ENCODE measurements around the gene NDUFB2.
"Not testable (repeated sequence)": the region's sequence is repeated elsewhere in the genome, so short reads cannot be mapped to it uniquely, and the experiment has no call there.

Gene NDUFB2

GRCh38 chr7:140696680-140697446, at the start of gene NDUFB2:
NDUFB2 (plus strand) TSS chr7:140696708; CDS start chr7:140696745, 37 bp downstream.
- H3K4me3 ChIP-seq (ENCODE audit: low read depth, low read length), result peak within 1 kb of the TSS; percentile 87
- peak; percentile 36 for DNase-seq (ENCODE audit: low read depth)

DNA sequence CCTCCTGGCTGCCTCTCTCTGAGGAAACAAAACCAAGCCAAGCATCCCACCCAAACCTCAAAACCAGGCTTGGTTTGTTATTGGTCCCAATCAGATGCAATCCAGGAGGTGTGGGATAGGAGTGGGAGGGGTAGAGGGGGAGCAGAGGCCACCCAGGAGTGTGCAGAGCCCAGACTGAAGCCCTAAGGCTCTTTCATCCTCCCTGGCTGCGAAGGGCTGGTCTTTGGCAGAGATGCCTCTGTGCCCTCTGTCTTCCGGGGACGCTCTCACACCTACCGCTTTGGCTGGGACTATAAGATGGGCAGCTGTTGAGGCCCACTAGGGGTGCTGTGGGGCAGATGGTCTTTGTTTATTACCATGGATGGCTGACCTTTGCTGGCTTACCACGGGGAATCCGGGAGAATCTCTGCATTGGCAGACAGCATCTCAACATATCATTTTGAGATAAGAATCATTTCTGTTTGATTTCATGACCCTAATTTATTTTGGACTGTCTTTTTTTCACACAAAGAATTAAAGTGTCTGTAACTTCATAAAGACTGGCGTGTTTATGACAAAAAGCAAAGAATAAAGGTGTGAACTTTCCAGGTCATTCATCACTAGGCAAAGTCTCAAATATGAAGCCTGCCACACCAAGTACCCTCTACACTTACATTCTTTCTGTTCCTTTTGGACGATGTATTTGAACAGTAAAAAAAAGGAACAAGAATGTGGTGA, 49.4 kb upstream of the NDUFB2 start:
- DNase-seq (ENCODE audit: low read depth), result no peak
- H3K4me3 ChIP-seq (ENCODE audit: low read depth, low read length), result no peak overlapping the region

- H3K4me3 ChIP-seq (ENCODE audit: low read depth, low read length), result no peak overlapping the region
- no peak for DNase-seq (ENCODE audit: low read depth)
Observed at GRCh38 chr7:140649556-140650205, 46.8 kb upstream of the NDUFB2 start.

GRCh38 chr7:140650367-140650766, 46.1 kb upstream of the NDUFB2 start:
- H3K4me3 ChIP-seq (ENCODE audit: low read depth, low read length), result no peak overlapping the region
- no peak for DNase-seq (ENCODE audit: low read depth)

DNA sequence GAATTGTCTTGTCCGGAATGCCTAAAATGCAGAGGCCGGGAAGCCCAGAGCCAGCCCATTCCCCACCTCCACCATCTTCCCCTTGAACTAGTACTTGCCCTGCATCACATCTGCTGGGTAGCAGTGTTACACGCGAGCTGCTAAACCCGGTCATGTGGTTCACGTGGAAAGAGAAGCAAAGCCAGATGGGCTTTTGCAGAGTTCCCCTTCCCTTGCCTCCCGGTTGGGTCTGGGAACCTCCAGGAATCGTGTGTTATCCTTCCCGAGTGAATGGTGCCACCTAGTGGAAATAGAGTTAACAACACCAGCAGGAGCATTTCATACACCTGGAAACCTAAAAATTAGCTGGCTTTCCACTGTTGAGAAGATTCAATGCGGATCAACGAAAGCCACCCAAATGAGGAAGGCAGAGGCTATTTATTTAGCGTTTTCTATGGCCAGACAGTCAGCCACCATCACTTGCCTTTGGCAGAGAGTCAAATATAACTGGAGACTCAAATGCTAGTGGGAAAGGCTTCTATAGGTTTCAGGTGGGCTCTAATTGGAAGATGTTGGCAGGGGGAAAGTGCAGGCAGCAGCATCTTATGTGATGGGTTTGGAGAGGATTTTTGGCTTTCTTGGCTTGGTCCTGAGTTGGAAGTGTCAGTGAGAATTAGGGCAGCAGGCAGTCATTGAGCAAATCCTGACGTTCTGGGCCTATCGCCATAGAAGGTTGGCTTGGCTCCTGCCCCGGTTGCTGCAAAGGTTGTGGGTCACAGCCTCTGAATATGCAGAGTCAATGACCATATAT, 43.0 kb upstream of the NDUFB2 start:
- H3K4me3 ChIP-seq (ENCODE audit: low read depth, low read length), result no peak overlapping the region
- DNase-seq (ENCODE audit: low read depth), result no peak

- DNase-seq (ENCODE audit: low read depth), result no peak
- H3K4me3 ChIP-seq (ENCODE audit: low read depth, low read length), result no peak overlapping the region
Observed at GRCh38 chr7:140654109-140654387, 42.5 kb upstream of the NDUFB2 start.

DNA sequence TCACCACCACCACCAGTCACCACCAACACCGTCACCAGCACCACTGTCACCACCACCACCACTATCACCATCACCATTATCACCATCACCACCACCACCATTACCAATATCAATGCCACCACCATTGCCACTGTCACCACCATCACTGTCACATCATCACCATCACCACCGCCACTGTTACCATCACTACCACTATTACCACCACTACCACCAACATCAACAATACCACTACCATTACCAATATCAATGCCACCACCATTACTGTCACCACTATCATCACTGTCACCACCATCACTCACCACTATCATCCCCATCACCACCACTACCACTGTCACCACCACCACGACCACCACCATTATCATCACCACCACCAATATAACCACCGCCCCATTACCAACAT, 41.8 kb upstream of the NDUFB2 start:
- H3K4me3 ChIP-seq (ENCODE audit: low read depth, low read length), result no peak overlapping the region
- no peak for DNase-seq (ENCODE audit: low read depth)

DNA sequence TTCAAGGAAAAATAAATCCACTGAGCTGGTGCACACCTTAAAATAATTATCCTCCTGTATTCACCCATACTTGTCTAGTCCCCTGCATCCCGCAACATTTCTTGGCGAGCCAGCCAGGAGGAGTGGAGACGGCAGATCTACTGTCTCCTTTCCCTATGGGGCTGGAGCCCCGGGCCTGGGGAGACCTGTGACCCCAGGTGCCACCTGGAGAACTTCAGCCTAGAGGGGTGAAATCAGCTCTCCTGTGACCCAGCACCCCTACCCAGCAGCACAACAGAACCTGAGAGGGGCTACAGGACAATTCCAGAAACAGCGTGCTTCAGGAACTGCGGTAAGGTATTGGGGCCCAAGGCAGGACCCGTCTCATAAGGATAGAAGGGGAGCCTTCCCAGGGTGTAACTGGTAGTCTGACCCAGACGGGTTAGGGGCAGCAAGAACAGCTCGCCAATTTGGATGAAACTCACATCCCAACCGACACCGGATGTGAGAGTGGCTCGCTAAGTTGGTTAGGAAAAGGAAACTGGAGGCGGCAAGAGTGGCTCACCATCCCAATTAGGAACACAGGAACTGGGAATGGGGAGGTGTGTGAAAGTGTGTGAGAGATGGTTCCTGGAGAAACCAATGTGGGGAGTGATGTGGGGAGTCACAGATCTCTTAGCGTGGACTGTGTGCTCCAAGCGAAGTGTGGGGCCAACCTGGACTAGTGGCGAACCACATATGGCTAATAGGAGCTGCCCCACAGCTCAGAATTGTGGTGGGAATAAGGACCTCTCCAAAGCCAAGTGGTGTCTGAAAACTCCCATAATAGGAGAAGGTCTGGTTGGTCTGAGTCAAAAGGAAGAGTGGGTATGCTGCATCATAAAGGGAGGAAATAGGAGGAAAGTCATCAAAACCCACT, 40.7 kb upstream of the NDUFB2 start:
- DNase-seq (ENCODE audit: low read depth), result no peak
- no peak overlapping the region for H3K4me3 ChIP-seq (ENCODE audit: low read depth, low read length)

- peak overlapping the region; percentile 34 for H3K4me3 ChIP-seq (ENCODE audit: low read depth, low read length)
- peak; percentile 48 for DNase-seq (ENCODE audit: low read depth)
Observed at GRCh38 chr7:140656548-140657515, 39.7 kb upstream of the NDUFB2 start.

DNA sequence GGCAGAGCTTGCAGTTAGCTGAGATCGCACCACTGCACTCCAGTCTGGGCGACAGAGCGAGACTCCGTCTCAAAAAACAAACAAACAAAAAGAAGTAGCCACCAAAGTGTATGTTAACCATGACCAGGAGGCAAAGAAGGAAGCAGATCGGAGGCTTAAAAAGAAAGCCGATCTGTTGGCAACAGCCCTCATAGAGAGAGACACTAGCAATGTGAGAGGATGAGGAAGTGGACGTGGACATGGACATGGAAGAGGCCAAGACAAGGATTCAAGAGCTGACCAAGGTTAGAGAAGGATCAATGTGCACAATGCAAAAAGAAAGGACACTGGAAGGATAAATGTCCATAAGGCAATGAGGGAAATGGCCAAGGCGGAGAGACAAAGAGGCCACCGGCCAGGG, 38.6 kb upstream of the NDUFB2 start:
- H3K4me3 ChIP-seq (ENCODE audit: low read depth, low read length), result no peak overlapping the region
- no peak for DNase-seq (ENCODE audit: low read depth)

DNA sequence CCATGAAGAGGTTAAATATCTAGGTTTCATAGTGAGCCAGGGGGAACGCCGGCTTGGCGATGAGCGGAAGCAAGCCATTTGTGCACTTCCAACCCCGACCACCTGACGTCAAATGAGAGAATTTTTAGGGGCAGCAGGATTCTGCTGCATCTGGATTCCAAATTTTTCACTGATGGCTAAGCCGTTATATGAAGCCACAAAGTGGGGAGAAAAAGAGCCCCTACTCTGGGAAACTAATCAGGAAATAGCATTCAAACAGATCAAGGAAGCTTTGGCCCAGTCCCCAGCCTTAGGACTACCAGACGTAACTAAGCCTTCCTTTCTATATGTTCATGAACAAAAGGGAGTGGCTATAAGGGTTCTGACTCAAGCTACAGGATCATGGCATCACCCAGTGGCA, 36.7 kb upstream of the NDUFB2 start:
- DNase-seq (ENCODE audit: low read depth), result no peak
- no peak overlapping the region for H3K4me3 ChIP-seq (ENCODE audit: low read depth, low read length)

- no peak for DNase-seq (ENCODE audit: low read depth)
- H3K4me3 ChIP-seq (ENCODE audit: low read depth, low read length), result no peak overlapping the region
Observed at GRCh38 chr7:140661124-140661523, 35.4 kb upstream of the NDUFB2 start.

GRCh38 chr7:140662938-140663337, 33.6 kb upstream of the NDUFB2 start:
- not testable (repeated sequence) for DNase-seq (ENCODE audit: low read depth); H3K4me3 ChIP-seq (ENCODE audit: low read depth, low read length)

DNA sequence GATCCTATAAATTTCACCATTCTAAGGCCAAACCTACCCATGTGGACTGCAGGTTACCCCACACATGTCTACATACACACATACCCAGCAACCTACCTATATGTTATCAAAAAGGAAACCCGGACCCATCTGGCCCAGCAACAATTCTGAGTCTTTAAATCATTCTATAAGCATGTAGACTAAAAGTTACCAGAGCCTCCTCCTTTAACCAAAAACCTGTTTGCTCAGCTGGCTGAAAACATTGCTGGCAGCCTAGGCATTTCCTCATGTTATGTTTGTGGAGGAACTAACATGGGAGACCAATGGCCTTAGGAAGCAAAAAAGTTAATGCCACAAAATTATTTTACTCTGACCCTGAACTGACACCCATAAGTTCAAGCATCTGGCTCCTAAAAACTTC, 29.0 kb upstream of the NDUFB2 start:
- no peak overlapping the region for H3K4me3 ChIP-seq (ENCODE audit: low read depth, low read length)
- no peak for DNase-seq (ENCODE audit: low read depth)

GRCh38 chr7:140668641-140669040, 27.9 kb upstream of the NDUFB2 start:
- no peak for DNase-seq (ENCODE audit: low read depth)
- no peak overlapping the region for H3K4me3 ChIP-seq (ENCODE audit: low read depth, low read length)

- H3K4me3 ChIP-seq (ENCODE audit: low read depth, low read length), result no peak overlapping the region
- no peak for DNase-seq (ENCODE audit: low read depth)
Observed at GRCh38 chr7:140669352-140669751, 27.2 kb upstream of the NDUFB2 start.

- H3K4me3 ChIP-seq (ENCODE audit: low read depth, low read length), result not testable (repeated sequence)
Observed at GRCh38 chr7:140669862-140670261, 26.6 kb upstream of the NDUFB2 start.

DNA sequence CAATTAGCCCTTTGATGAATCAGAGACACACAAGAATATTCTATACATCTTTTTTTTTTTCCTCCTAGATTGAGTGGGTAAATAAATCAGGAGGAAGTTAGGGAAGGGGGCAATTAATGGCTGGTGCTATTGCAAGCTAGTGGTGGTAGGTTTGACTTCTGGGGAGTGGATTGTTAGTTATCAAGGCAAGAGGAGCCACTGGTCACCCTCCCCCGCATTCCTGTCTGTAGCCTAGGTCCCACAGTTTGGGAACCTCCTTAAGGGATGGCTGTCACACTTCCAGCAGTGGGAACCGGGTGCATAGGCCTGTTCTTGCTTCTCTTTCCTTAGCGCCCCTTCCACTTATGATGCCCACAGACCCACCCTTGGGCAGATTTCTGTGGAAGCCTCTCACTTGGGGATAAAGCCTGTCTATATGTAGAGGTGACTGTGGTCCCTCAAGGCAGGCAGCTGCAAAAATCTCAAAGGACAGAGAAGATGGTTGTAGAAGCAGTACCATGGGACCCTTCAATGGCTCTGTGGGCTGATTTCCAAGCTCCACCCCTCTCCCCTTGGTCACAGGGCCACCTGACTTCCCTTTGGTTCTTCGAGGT, 26.1 kb upstream of the NDUFB2 start:
- no peak overlapping the region for H3K4me3 ChIP-seq (ENCODE audit: low read depth, low read length)
- no peak for DNase-seq (ENCODE audit: low read depth)

More at GRCh38 chr7:140669862-140670261, 26.6 kb upstream of the NDUFB2 start:
- DNase-seq (ENCODE audit: low read depth), result not testable (repeated sequence)
